ENCODE measurements around the gene COBL. TPM values are rescaled to one million over a fixed set of nuclear protein-coding genes. Genes with fewer than 3 reads are reported as not detected.
A peak's percentile ranks its signal among the peaks of the same experiment; 100 is the strongest.

The COBL gene
- total RNA-seq, 4 donors from 2014 or later = 50.2 to 156 (median 65.1) TPM

GRCh38 chr7:51229106-51229537 is 87.5 kb downstream of the COBL start:
- Histone ChIP-seq H3K27me3 (no peaks in the 10 kb centered on the region), H3K27ac (peak overlapping the region; percentile 70), H3K4me1 (peaks cover 50% of the 10 kb centered on the region)

GRCh38 chr7:51228386-51228958 is 88.1 kb downstream of the COBL start:
- Histone ChIP-seq H3K4me3 (peak overlapping the region; percentile 25), H3K4me1 (peaks cover 50% of the 10 kb centered on the region), H3K9me3 (no peaks in the 10 kb centered on the region), H3K27ac (peak overlapping the region; percentile 70), H3K27me3 (no peaks in the 10 kb centered on the region), H3K36me3 (no peaks in the 10 kb centered on the region)
- DNase-seq (ENCODE audit: low spot score in 2 of 2) = no peak
- 51% methylated on average over 3 of the region's 3 CpGs for WGBS
- TF ChIP-seq POLR2A (IDR thresholded peaks at IDR 0.05) (no peak), POLR2AphosphoS5 (IDR thresholded peaks at IDR 0.05) (no peak), EP300 (IDR thresholded peaks at IDR 0.05) (no peak), CTCF (IDR thresholded peaks at IDR 0.05) (no peak)

More at GRCh38 chr7:51229106-51229537, 87.5 kb downstream of the COBL start:
- WGBS = 58% methylated on average over 18 of the region's 18 CpGs
- no peaks in the 10 kb centered on the region for H3K9me3 ChIP-seq
- DNase-seq (ENCODE audit: low spot score in 2 of 2) = no peak
- H3K4me3 ChIP-seq = peak overlapping the region; percentile 25
- no peaks in the 10 kb centered on the region for H3K36me3 ChIP-seq
- no peak for TF ChIP-seq POLR2AphosphoS5 (IDR thresholded peaks at IDR 0.05)
- TF ChIP-seq CTCF (IDR thresholded peaks at IDR 0.05) = no peak
- no peak for TF ChIP-seq POLR2A (IDR thresholded peaks at IDR 0.05)
- no peak for TF ChIP-seq EP300 (IDR thresholded peaks at IDR 0.05)

GRCh38 chr7:51227861-51228260 is 88.7 kb downstream of the COBL start:
- H3K4me1 ChIP-seq = peaks cover 50% of the 10 kb centered on the region
- H3K9me3 ChIP-seq = no peaks in the 10 kb centered on the region
- H3K27me3 ChIP-seq = no peaks in the 10 kb centered on the region
- H3K36me3 ChIP-seq = no peaks in the 10 kb centered on the region
- 48% methylated on average over 6 of the region's 6 CpGs for WGBS
- H3K4me3 ChIP-seq = no peak overlapping the region
- H3K27ac ChIP-seq = peak overlapping the region; percentile 70
- DNase-seq (ENCODE audit: low spot score in 2 of 2) = no peak
- no peak for TF ChIP-seq POLR2AphosphoS5 (IDR thresholded peaks at IDR 0.05)
- no peak for TF ChIP-seq POLR2A (IDR thresholded peaks at IDR 0.05)

GRCh38 chr7:51226916-51227535 is 89.6 kb downstream of the COBL start:
- Histone ChIP-seq H3K36me3 (no peaks in the 10 kb centered on the region), H3K4me1 (peaks cover 50% of the 10 kb centered on the region), H3K27ac (peak overlapping the region; percentile 91), H3K9me3 (no peaks in the 10 kb centered on the region), H3K27me3 (no peaks in the 10 kb centered on the region), H3K4me3 (no peak overlapping the region)
- DNase-seq (ENCODE audit: low spot score in 2 of 2) = no peak
- 45% methylated on average over 9 of the region's 10 CpGs for WGBS
- no peak for TF ChIP-seq POLR2AphosphoS5 (IDR thresholded peaks at IDR 0.05)
- no peak for TF ChIP-seq CTCF (IDR thresholded peaks at IDR 0.05)
- TF ChIP-seq EP300 (IDR thresholded peaks at IDR 0.05) = no peak
- TF ChIP-seq POLR2A (IDR thresholded peaks at IDR 0.05) = no peak

- no peak for TF ChIP-seq CTCF (IDR thresholded peaks at IDR 0.05)
- no peak for TF ChIP-seq POLR2AphosphoS5 (IDR thresholded peaks at IDR 0.05)
- no peak for TF ChIP-seq POLR2A (IDR thresholded peaks at IDR 0.05)
- no peak for TF ChIP-seq EP300 (IDR thresholded peaks at IDR 0.05)
- no peak overlapping the region for H3K4me3 ChIP-seq
- H3K27me3 ChIP-seq = no peaks in the 10 kb centered on the region
- H3K36me3 ChIP-seq = no peaks in the 10 kb centered on the region
- H3K9me3 ChIP-seq = no peaks in the 10 kb centered on the region
- DNase-seq (ENCODE audit: low spot score in 2 of 2) = no peak
- 33% methylated on average over 8 of the region's 8 CpGs for WGBS
- peaks cover 50% of the 10 kb centered on the region for H3K4me1 ChIP-seq
- H3K27ac ChIP-seq = peak overlapping the region; percentile 91
Measured at GRCh38 chr7:51226063-51226755, 90.4 kb downstream of the COBL start.

Measured in suprapubic skin (tissue), 4 donors.